GM12874 (cell line): ENCODE measurements around the gene DYNC1I2.

ENCODE experiments used
- CTCF ChIP-seq: IDR thresholded peaks from 2 replicates; pipeline ENCODE4 v1.5.1; 2011; ENCODE audit warnings: low read depth, mild to moderate bottlenecking, control low read depth, low read length, moderate library complexity; ENCODE audit not compliant: insufficient read depth

DYNC1I2 gene

GRCh38 chr2:171762879-171763573 is 75.8 kb downstream of the DYNC1I2 start:
- TF ChIP-seq CTCF = no peak

GRCh38 chr2:171763602-171764001 is 76.3 kb downstream of the DYNC1I2 start:
- no peak for TF ChIP-seq CTCF

GRCh38 chr2:171771463-171771862 is 84.2 kb downstream of the DYNC1I2 start:
- TF ChIP-seq CTCF = no peak

GRCh38 chr2:171772373-171772772 is 85.1 kb downstream of the DYNC1I2 start:
- no peak for TF ChIP-seq CTCF

- no peak for TF ChIP-seq CTCF
Observed at GRCh38 chr2:171778515-171778914, 91.2 kb downstream of the DYNC1I2 start.

GRCh38 chr2:171785450-171785849 is 98.2 kb downstream of the DYNC1I2 start:
- TF ChIP-seq CTCF = no peak

GRCh38 chr2:171787333-171788072 is 100.2 kb downstream of the DYNC1I2 start:
- no peak for TF ChIP-seq CTCF
